Measurements from ENCODE around the gene FES.

- TF ChIP-seq CTCF (IDR thresholded peaks at IDR 0.05; ENCODE audit: borderline replicate concordance, extremely low read depth, low read length, poor library complexity, severe bottlenecking) (no peak), EZH2 (IDR thresholded peaks at IDR 0.05; ENCODE audit: borderline replicate concordance, low read depth, low read length, severe bottlenecking) (no peak)
Observed at GRCh38 chr15:90869601-90870353, 14.5 kb upstream of the FES start.
